Embryonic facial prominence (tissue), 1 donor: ENCODE results near the gene PRAMEF25.
"Not testable (repeated sequence)": the region's sequence is repeated elsewhere in the genome, so short reads cannot be mapped to it uniquely, and the experiment has no call there.

Experiments used
- DNase-seq: peaks from one replicate; pipeline ENCODE4 v3.0.0-alpha.2; 2016; ENCODE audit errors: extremely low spot score

The PRAMEF25 gene

GRCh38 chr1:13070474-13070873 is at the start of gene PRAMEF25:
Gene PRAMEF25, plus strand, starts transcription at chr1:13070774. Its CDS starts 2,920 bp downstream, at chr1:13073694.
- DNase-seq = not testable (repeated sequence)

- DNase-seq = not testable (repeated sequence)
These were observed 14.1 kb upstream of the PRAMEF25 start, which contains the start of gene PRAMEF27 for GRCh38 chr1:13056475-13056874. Gene PRAMEF27, minus strand, starts transcription at chr1:13056575. Its CDS starts 2,916 bp downstream, at chr1:13053659.

GRCh38 chr1:13116754-13117153 is 46.2 kb downstream of the PRAMEF25 start, which contains the start of gene HNRNPCL2:
Gene HNRNPCL2, minus strand, starts transcription at chr1:13116854. Its CDS starts 454 bp downstream, at chr1:13116400.
- DNase-seq = not testable (repeated sequence)
